CD4-positive, alpha-beta T cell treated with Interleukin-12 subunit alpha and Interleukin-12 subunit beta, for 1 hour (primary cell): ENCODE data around the gene LILRB4.
"Not testable (repeated sequence)": the region's sequence is repeated elsewhere in the genome, so short reads cannot be mapped to it uniquely, and the experiment has no call there.

Experiments used
- DNase-seq: peaks from one replicate; pipeline ENCODE4 v3.0.0-alpha.2; 2020

LILRB4 gene

DNA sequence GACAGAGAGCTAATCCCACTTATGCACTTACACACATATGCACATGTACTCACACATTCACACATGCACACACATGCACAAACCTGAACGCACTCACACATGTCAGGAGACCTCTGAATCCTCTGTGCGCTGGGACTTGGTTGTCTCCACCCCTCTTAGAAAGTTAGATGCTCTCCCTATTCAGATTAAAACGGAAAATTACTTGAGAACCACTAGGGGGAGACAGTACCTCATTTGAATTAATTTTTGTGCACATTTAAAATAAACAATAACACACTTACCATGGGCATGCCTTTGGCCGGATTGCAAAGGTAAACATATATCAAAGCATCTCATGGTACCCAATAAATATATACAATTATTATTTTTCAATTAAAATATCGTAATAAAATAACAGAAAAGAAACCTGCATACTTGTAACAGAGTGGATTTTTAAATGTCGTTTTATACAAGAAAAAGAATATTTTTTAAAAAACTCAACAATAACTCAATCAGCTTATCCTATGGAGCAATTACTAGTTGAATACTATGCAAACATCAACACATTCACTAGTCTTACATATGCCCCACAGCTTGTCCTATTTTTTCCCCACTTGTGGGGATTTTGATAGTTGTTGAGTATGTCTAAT is 9.5 kb upstream of the LILRB4 start:
- peak; percentile 26 for DNase-seq

- DNase-seq: no peak
Observed at GRCh38 chr19:54654447-54655321, 8.1 kb upstream of the LILRB4 start.

- DNase-seq: no peak
Observed at GRCh38 chr19:54659300-54659699, 3.5 kb upstream of the LILRB4 start.

GRCh38 chr19:54660306-54660705 is 2.5 kb upstream of the LILRB4 start:
- DNase-seq: no peak

DNA sequence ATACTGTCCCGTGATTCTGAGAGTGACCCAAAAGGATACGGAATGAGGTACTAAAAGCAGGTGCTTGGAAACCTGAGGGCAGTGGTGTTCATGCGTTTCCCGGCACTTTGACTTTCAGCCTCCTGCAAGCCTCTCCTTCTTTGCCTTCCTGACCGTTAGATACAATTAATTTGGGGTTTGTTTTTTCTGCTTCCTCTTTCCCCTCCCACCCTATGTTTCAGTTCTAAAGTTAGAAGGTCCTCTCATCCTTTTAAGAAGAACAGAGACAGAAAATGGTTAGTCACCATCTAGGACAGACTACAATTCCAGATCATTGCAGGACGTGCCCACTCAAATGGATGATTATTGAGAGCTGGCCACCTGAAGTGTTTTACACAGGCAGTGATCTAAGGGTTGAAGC is 1.8 kb upstream of the LILRB4 start:
- no peak for DNase-seq

- no peak for DNase-seq
Observed at GRCh38 chr19:54661846-54662481, 821 bp upstream of the LILRB4 start.

GRCh38 chr19:54665530-54665929 is 2.7 kb downstream of the LILRB4 start:
- DNase-seq: no peak

GRCh38 chr19:54667217-54667616 is 4.4 kb downstream of the LILRB4 start:
- DNase-seq: no peak

GRCh38 chr19:54668353-54668752 is 5.6 kb downstream of the LILRB4 start:
- no peak for DNase-seq

- no peak for DNase-seq
Observed at GRCh38 chr19:54670576-54671357, 8.0 kb downstream of the LILRB4 start.

DNA sequence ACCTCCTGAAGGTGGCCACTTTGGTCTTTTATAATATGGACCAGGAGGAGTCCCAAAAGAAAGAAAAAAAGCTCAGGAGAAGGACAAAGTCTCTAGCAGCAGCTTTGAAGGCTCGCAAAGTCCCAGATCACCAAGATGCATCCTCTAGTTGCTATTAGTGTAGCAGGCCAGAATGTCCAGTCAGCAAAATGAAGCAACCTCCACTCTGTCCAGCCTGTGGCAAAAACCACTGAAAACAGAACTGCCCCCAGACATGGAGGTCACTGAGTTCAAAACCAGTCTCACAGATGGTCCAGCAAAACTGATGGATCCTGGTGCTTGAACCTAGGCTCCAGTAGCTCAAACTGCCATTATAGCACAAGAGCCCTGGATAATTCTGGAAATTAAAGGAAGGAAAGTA is 10.4 kb downstream of the LILRB4 start:
- DNase-seq: no peak

DNA sequence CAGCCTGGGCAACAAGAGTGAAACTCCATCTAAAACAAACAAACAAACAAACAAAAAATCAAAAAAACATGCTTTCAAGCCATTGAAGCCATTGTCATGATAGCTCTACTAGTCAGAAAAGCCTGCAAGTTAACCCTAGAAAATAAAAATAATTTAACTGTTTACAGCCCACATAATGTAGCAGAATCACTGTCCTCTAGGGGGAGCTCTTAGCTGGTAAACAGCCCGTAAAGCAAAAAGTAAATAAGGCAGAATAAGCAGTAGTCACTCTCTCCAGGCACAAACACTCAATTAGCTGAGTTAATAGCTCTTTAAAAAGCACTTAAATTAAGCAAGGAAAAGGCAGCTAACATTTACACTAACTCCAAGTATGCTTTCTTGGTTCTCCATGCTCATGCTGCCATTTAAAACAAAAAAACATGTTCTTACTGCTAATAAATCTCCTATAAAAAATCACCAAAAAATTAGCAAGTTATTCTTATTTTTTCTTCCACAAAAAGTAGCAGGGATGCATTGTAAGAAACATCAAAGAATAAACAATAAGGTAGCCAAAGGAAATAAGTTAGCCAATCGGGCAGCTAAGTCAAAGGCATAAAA is 11.3 kb downstream of the LILRB4 start:
- peak; percentile 34 for DNase-seq

DNA sequence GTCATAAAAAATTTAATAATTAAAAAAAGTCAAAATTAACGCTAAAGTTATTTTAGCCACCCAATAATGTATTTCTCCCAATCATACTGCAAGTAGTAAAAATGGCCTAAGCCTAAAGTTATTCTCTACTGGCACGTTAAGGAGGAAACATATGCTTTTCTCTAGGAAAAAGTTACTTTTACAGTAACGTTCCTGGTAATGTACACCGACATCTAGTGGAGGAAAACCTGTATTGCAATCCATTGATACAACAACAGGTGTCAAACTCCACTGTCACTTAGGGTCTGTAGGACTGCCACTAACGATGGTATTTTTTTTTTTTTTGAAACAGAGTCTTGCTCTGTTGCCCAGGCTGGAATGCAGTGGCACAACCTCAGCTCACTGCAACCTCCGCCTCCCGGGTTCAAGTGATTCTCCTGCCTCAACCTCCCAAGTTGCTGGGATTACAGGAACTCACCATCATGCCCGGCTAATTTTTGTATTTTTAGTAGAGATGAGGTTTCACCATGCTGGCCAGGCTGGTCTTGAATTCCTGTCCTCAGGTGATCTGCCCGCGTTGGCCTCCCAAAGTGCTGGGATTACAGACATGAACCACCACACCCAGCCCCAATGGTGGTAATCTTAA is 13.5 kb downstream of the LILRB4 start:
- peak; percentile 45 for DNase-seq

DNA sequence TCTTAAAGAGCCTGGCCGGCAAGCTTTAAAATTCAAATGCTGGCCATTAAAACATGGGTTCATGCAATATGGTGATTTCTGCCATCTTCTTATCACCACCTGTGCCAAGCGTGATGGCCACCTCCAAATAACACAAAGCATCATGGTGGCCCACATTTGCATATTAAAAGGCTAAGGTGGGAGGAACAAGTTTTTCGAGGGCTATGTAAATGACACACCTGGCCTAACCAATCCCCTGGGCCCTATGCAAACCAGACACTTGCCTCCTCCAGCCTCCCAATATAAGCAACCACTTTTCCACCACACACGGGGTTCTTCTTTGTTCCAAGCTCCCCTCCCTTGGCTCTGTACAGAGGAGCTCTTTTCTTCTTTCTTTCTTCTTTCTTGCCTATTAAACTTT is 14.4 kb downstream of the LILRB4 start:
- no peak for DNase-seq

DNA sequence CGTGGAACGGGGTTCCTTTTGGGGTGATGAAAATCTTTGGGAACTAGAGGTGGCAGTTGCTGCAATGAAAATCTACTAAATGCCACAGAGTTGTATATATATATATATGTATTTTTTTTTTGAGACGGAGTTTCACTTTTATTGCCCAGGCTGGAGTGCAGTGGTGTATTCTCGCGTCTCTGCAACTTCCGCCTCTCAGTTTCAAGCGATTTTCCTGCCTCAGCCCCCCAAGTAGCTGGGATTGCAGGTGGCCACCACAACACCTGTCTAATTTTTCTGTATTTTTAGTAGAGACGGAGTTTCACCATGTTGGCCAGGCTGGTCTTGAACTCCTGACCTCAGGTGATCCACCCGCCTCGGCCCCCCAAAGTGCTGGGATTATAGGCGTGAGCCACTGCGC is 18.8 kb downstream of the LILRB4 start:
- not testable (repeated sequence) for DNase-seq

GRCh38 chr19:54682306-54682856 is 19.6 kb downstream of the LILRB4 start:
- no peak for DNase-seq

GRCh38 chr19:54684527-54684926 is 21.7 kb downstream of the LILRB4 start:
- no peak for DNase-seq

- DNase-seq: no peak
Observed at GRCh38 chr19:54691582-54692297, 29.0 kb downstream of the LILRB4 start.

DNA sequence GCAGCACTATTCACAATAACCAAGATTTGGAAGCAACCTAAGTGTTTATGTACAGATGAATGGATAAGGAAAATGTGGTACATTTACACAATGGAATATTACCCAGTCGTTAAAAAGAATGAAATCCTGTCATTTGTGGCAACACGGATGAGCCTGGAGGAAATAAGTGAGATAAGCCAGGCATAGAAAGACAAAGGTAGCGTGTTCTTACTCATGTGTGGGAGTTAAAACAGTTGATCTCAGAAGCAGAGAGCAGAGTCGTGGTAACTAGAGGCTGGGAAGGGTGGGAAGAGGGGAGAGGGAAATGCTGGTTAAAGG is 29.5 kb downstream of the LILRB4 start:
- no peak for DNase-seq

- DNase-seq: no peak
Observed at GRCh38 chr19:54694648-54695047, 31.9 kb downstream of the LILRB4 start.

- no peak for DNase-seq
Observed at GRCh38 chr19:54696117-54696548, 33.3 kb downstream of the LILRB4 start.
